Trophoblast cell (in vitro differentiated cells and primary cell): Measurements from ENCODE around the gene COX7A2L.
"Not testable (repeated sequence)": the region's sequence is repeated elsewhere in the genome, so short reads cannot be mapped to it uniquely, and the experiment has no call there.

Source experiments
- DNase-seq, 2 donors: peaks; one replicate each; pipeline ENCODE4 v3.0.0-alpha.2; 2016
- H2AFZ ChIP-seq: 2 replicates; pipeline ENCODE4 v1.6.1; 2013; ENCODE audit warnings: low read length, moderate library complexity, mild to moderate bottlenecking; ENCODE audit not compliant: insufficient read depth, poor library complexity
- H2AK5ac ChIP-seq: 2 replicates; pipeline ENCODE4 v1.6.1; 2013; ENCODE audit warnings: mild to moderate bottlenecking, low read length
- H2BK120ac ChIP-seq: 2 replicates; pipeline ENCODE4 v1.6.1; 2013; ENCODE audit warnings: low read length, mild to moderate bottlenecking, moderate library complexity; ENCODE audit not compliant: insufficient read depth, poor library complexity
- H2BK12ac ChIP-seq: 2 replicates; pipeline ENCODE4 v1.6.1; 2013; ENCODE audit warnings: mild to moderate bottlenecking, low read length, moderate library complexity
- H2BK5ac ChIP-seq: 2 replicates; pipeline ENCODE4 v1.6.1; 2013; ENCODE audit warnings: low read length, low read depth, moderate library complexity, mild to moderate bottlenecking; ENCODE audit not compliant: poor library complexity
- H3K14ac ChIP-seq: 2 replicates; pipeline ENCODE4 v1.6.1; 2013; ENCODE audit warnings: mild to moderate bottlenecking, low read length
- H3K18ac ChIP-seq: 2 replicates; pipeline ENCODE4 v1.6.1; 2013; ENCODE audit warnings: mild to moderate bottlenecking, low read length
- H3K23ac ChIP-seq: 2 replicates; pipeline ENCODE4 v1.6.1; 2013; ENCODE audit warnings: low read length
- H3K27ac ChIP-seq: 2 replicates; pipeline ENCODE4 v1.5.1; 2013; ENCODE audit warnings: low read depth, mild to moderate bottlenecking, inconsistent platforms, low read length, moderate library complexity
- H3K27me3 ChIP-seq: 2 replicates; pipeline ENCODE4 v1.6.1; 2013; ENCODE audit warnings: inconsistent platforms, mild to moderate bottlenecking, low read length, moderate library complexity; ENCODE audit not compliant: insufficient read depth
- H3K36me3 ChIP-seq, 2 experiments: 1 replicate in 1 of 2; 2 replicates in 1 of 2; pipeline ENCODE4 v1.6.1; 2013; ENCODE audit warnings: low read length in 2 of 2, mild to moderate bottlenecking in 2 of 2, moderate library complexity in 1 of 2; ENCODE audit not compliant: insufficient read depth in 2 of 2, control insufficient read depth in 1 of 2
- H3K4ac ChIP-seq: 2 replicates; pipeline ENCODE4 v1.6.1; 2013; ENCODE audit warnings: low read depth, mild to moderate bottlenecking, low read length, moderate library complexity
- H3K4me1 ChIP-seq, 2 experiments: 1 replicate in 1 of 2; 2 replicates in 1 of 2; pipeline ENCODE4 v1.6.1; 2013; ENCODE audit warnings: low read length in 2 of 2, mild to moderate bottlenecking in 2 of 2, moderate library complexity in 1 of 2; ENCODE audit not compliant: insufficient read depth in 2 of 2, control insufficient read depth in 1 of 2
- H3K4me2 ChIP-seq: 2 replicates; pipeline ENCODE4 v1.6.1; 2013; ENCODE audit warnings: inconsistent platforms, mild to moderate bottlenecking, low read length, moderate library complexity
- H3K4me3 ChIP-seq: 2 replicates; pipeline ENCODE4 v1.5.1; 2013; ENCODE audit warnings: mild to moderate bottlenecking, low read depth, low read length, inconsistent platforms
- H3K79me1 ChIP-seq: one replicate; pipeline ENCODE4 v1.6.1; 2013; ENCODE audit warnings: low read length
- H3K79me2 ChIP-seq: 2 replicates; pipeline ENCODE4 v1.6.1; 2013; ENCODE audit warnings: low read length, mild to moderate bottlenecking; ENCODE audit not compliant: control insufficient read depth, insufficient read depth, poor library complexity
- H3K9ac ChIP-seq: 2 replicates; pipeline ENCODE4 v1.6.1; 2013; ENCODE audit warnings: mild to moderate bottlenecking, low read length
- H3K9me3 ChIP-seq: 2 replicates; pipeline ENCODE4 v1.6.1; 2013; ENCODE audit warnings: low read depth, mild to moderate bottlenecking, control low read depth, inconsistent platforms, low read length; ENCODE audit not compliant: insufficient read depth
- H4K12ac ChIP-seq: 2 replicates; pipeline ENCODE4 v1.6.1; 2013; ENCODE audit warnings: low read depth, mild to moderate bottlenecking, low read length, moderate library complexity
- H4K8ac ChIP-seq: 2 replicates; pipeline ENCODE4 v1.6.1; 2013; ENCODE audit warnings: low read depth, mild to moderate bottlenecking, low read length, moderate library complexity
- H4K91ac ChIP-seq: one replicate; pipeline ENCODE4 v1.6.1; 2013; ENCODE audit warnings: low read depth, mild to moderate bottlenecking, low read length, moderate library complexity
- WGBS: extraction: QIAGEN DNeasy Blood & Tissue Kit; methylation state at CpG from one replicate; pipeline ENCODE4 v1.1.7; 2013; ENCODE audit warnings: missing lambda C conversion rate; ENCODE audit not compliant: insufficient read length, insufficient coverage; ENCODE audit errors: extremely low coverage; 5-methylcytosine and 5-hydroxymethylcytosine counted together

The COX7A2L gene

DNA sequence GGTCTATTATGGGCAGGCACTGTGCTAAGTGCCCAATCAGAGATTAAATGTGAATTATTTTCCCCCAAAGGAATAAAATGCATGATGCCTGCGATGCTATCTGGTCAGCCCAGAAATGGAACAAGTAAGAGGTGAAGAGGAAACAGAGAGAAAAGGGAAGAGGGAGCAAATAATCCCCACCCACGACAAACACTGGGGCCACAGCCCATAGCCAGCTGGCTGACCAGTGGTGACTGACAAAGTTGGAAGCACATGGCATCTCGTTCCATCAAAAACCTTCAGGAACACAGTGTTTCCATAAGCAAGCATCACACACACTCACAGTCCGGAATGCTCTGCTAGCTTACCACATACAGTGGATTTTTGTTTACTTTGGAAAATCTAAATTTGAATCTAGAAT lies 21.1 kb upstream of the COX7A2L start:
- Histone ChIP-seq H3K79me2 (no peaks in the 10 kb centered on the region), H3K23ac (no peak overlapping the region), H3K9ac (no peak overlapping the region), H2BK12ac (no peak overlapping the region), H2BK5ac (no peak overlapping the region), H4K8ac (no peak overlapping the region), H4K91ac (no peak overlapping the region), H2AK5ac (no peak overlapping the region), H4K12ac (no peak overlapping the region), H3K18ac (no peak overlapping the region), H2AFZ (no peak overlapping the region), H3K9me3 (no peaks in the 10 kb centered on the region), H3K14ac (no peak overlapping the region), H3K36me3 (no peaks in the 10 kb centered on the region), H3K4ac (no peak overlapping the region), H3K79me1 (no peaks in the 10 kb centered on the region), H2BK120ac (no peak overlapping the region), H3K4me1 (no peaks in the 10 kb centered on the region), H3K4me3 (no peak overlapping the region), H3K27me3 (no peaks in the 10 kb centered on the region), H3K4me2 (no peak overlapping the region), H3K27ac (no peak overlapping the region)
- no CpG with 5 or more reads among the region's 4 CpGs for WGBS
- no peak for DNase-seq

DNA sequence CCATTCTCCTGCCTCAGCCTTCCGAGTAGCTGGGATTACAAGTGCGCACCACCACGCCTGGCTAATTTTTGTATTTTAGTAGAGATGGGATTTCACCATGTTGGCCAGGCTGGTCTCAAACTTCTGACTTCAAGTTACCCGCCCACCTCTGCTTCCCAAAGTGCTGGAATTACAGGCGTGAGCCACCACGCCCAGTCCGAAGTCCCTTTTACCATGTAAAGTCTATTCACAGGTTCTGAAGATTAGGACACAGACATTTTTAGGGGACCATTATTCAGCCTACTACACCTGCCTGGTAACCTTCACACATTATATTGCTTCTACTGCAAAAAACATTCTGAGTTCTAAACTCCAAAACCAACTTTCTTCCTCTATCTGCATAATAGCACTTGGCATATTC lies 19.0 kb upstream of the COX7A2L start:
- not testable (repeated sequence) for H2BK120ac ChIP-seq, H3K4me2 ChIP-seq, H2BK12ac ChIP-seq, H3K14ac ChIP-seq, H2AFZ ChIP-seq, H3K18ac ChIP-seq, H2BK5ac ChIP-seq, H3K36me3 ChIP-seq, H3K23ac ChIP-seq, H3K4ac ChIP-seq, H4K8ac ChIP-seq, H3K79me1 ChIP-seq, H3K4me1 ChIP-seq, H2AK5ac ChIP-seq, H3K79me2 ChIP-seq, H4K91ac ChIP-seq, H4K12ac ChIP-seq, H3K9ac ChIP-seq, H3K9me3 ChIP-seq, H3K27ac ChIP-seq, H3K4me3 ChIP-seq, H3K27me3 ChIP-seq, DNase-seq
- no CpG with 5 or more reads among the region's 7 CpGs for WGBS

DNA sequence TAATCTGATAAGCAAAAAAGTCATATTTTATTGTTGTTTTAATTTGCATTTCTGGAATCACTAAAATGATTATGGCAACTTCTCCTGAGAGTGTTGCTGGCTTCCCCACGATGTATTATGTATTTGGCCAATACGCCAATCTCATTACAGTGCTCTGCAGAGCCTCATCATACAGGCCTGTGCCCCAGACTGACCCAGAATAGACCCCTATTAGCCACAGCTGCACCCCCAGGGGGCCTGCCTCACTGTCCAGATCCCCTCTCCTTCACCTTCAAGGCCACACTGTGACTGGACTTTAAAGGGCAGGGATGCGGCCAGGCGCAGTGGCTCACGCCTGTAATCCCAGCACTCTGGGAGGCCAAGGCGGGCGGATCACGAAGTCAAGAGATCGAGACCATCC lies 17.4 kb upstream of the COX7A2L start:
- Histone ChIP-seq H3K27me3 (no peaks in the 10 kb centered on the region), H2AFZ (no peak overlapping the region), H2BK12ac (no peak overlapping the region), H2BK120ac (no peak overlapping the region), H3K23ac (no peak overlapping the region), H3K36me3 (no peaks in the 10 kb centered on the region), H3K27ac (no peak overlapping the region), H3K4me2 (no peak overlapping the region), H4K91ac (no peak overlapping the region), H3K4me1 (no peaks in the 10 kb centered on the region), H3K79me1 (no peaks in the 10 kb centered on the region), H3K4ac (no peak overlapping the region), H2AK5ac (no peak overlapping the region), H3K4me3 (no peak overlapping the region), H3K79me2 (no peaks in the 10 kb centered on the region), H3K9me3 (peaks cover 1% of the 10 kb centered on the region), H4K8ac (no peak overlapping the region), H4K12ac (no peak overlapping the region), H2BK5ac (no peak overlapping the region), H3K9ac (no peak overlapping the region), H3K18ac (no peak overlapping the region), H3K14ac (no peak overlapping the region)
- no CpG with 5 or more reads among the region's 9 CpGs for WGBS
- no peak for DNase-seq

DNA sequence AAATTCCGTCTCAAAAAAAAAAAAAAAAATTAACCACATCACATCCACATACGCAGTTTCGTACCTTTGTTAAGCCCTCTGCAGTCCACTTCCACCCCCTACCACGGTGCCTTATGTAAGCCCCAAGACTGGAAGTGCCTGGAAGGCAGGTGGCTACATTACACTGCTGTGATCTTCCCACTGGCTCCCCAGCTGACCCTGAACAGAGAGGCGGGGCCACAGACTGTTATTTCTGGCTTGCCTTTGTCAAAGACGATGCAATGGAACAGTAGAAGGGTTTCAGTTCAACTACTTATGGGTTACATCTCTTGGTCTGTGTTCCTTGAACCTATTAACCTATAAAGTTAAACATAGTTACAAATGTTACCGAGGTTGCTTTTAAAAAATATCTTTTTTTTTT lies 15.7 kb upstream of the COX7A2L start:
- Histone ChIP-seq H4K8ac (no peak overlapping the region), H3K14ac (no peak overlapping the region), H3K79me1 (no peaks in the 10 kb centered on the region), H3K4me1 (peaks cover 2 to 5% of the 10 kb centered on the region in 2 experiments), H2BK12ac (no peak overlapping the region), H2BK120ac (no peak overlapping the region), H3K27ac (no peak overlapping the region), H2AFZ (no peak overlapping the region), H3K23ac (no peak overlapping the region), H4K12ac (no peak overlapping the region), H2BK5ac (no peak overlapping the region), H3K4me2 (no peak overlapping the region), H3K36me3 (no peaks in the 10 kb centered on the region), H3K27me3 (no peaks in the 10 kb centered on the region), H3K4me3 (no peak overlapping the region), H2AK5ac (no peak overlapping the region), H3K18ac (no peak overlapping the region), H4K91ac (no peak overlapping the region), H3K9me3 (peaks cover 1% of the 10 kb centered on the region), H3K79me2 (no peaks in the 10 kb centered on the region), H3K4ac (no peak overlapping the region), H3K9ac (no peak overlapping the region)
- no CpG with 5 or more reads among the region's 7 CpGs for WGBS
- no peak for DNase-seq
